Activated T-cell treated with anti-CD3 and anti-CD28 coated beads, Interleukin-2, amount 50 U/mL, for 1 hour (primary cell): ENCODE data around the gene PCDHA9.
"Not testable (repeated sequence)": the region's sequence is repeated elsewhere in the genome, so short reads cannot be mapped to it uniquely, and the experiment has no call there.

Source experiments
- DNase-seq: peaks from one replicate; pipeline ENCODE4 v3.0.0-alpha.2; 2020

PCDHA9 gene

GRCh38 chr5:140835622-140836510 is 12.3 kb upstream of the PCDHA9 start:
- DNase-seq, result no peak

GRCh38 chr5:140840978-140841962 is 6.9 kb upstream of the PCDHA9 start, which contains the start of gene PCDHA8:
PCDHA8 (plus strand) TSS chr5:140841187; CDS start chr5:140841322, 135 bp downstream.
- no peak for DNase-seq

GRCh38 chr5:140842798-140843733 is 5.1 kb upstream of the PCDHA9 start:
- no peak for DNase-seq

DNA sequence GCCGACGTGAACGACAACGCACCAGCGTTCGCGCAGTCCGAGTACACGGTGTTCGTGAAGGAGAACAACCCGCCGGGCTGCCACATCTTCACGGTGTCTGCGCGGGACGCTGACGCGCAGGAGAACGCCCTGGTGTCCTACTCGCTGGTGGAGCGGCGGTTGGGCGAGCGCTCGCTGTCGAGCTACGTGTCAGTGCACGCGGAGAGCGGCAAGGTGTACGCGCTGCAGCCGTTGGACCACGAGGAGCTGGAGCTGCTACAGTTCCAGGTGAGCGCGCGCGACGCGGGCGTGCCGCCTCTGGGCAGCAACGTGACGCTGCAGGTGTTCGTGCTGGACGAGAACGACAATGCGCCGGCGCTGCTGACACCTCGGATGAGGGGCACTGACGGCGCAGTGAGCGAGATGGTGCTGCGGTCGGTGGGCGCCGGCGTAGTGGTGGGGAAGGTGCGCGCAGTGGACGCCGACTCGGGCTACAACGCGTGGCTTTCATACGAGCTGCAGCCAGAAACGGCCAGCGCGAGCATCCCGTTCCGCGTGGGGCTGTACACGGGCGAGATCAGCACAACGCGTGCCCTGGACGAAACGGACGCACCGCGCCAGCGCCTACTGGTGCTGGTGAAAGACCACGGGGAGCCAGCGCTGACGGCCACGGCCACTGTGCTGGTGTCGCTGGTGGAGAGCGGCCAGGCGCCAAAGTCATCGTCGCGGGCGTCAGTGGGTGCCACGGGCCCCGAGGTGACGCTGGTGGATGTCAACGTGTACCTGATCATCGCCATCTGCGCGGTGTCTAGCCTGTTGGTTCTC is 1.9 kb downstream of the PCDHA9 start:
- DNase-seq, result not testable (repeated sequence)

DNA sequence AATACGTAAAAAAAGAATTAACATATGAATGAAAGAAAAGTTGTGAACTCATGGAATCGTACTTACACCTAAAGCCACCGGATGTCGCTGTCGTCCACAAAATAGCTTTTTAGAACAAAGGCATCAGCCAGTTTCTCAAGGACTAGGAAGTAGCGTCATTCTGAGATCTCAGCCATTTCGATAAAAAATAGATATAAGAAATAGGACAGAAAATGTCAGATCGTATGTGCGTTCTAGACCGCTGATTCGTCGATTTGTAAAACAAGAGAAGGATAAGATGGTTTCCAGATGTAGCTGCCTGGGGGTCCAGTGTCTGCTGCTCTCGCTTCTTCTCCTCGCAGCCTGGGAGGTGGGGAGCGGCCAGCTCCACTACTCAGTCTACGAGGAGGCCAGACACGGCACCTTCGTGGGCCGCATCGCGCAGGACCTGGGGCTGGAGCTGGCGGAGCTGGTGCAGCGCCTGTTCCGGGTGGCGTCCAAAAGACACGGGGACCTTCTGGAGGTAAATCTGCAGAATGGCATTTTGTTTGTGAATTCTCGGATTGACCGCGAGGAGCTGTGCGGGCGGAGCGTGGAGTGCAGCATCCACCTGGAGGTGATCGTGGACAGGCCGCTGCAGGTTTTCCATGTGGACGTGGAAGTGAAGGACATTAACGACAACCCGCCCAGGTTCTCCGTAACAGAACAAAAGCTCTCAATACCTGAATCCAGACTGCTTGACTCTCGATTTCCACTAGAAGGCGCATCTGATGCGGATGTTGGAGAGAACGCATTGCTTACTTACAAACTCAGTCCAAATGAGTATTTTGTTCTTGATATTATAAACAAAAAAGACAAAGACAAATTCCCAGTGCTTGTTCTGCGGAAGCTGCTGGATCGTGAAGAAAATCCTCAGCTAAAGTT is 7.8 kb downstream of the PCDHA9 start, which contains the start of gene PCDHA10:
Gene PCDHA10, plus strand, starts transcription at position 126 of the 903 bp plus-strand sequence. Its CDS starts 152 bp downstream, at position 278.
- DNase-seq, result no peak

DNA sequence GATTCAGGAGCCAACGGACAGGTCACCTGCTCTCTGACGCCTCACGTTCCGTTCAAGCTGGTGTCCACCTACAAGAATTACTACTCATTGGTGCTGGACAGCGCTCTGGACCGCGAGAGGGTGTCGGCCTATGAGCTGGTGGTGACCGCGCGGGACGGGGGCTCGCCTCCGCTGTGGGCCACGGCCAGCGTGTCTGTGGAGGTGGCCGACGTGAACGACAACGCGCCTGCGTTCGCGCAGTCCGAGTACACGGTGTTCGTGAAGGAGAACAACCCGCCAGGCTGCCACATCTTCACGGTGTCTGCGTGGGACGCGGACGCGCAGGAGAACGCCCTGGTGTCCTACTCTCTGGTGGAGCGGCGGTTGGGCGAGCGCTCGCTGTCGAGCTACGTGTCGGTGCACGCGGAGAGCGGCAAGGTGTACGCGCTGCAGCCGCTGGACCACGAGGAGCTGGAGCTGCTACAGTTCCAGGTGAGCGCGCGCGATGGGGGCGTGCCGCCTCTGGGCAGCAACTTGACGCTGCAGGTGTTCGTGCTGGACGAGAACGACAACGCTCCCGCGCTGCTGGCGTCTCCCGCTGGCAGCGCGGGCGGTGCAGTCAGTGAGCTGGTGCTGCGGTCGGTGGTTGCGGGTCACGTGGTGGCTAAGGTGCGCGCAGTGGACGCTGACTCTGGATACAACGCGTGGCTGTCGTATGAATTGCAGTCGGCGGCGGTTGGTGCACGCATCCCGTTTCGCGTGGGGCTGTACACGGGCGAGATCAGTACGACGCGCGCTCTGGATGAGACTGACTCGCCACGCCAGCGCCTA is 9.2 kb downstream of the PCDHA9 start:
- DNase-seq, result no peak

DNA sequence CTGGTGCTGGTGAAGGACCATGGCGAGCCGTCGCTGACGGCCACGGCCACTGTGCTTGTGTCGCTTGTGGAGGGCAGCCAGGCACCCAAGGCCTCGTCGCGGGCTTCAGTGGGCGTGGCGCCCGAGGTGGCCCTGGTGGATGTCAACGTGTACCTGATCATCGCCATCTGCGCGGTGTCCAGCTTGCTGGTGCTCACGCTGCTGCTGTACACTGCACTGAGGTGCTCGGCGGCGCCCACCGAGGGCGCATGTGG is 9.7 kb downstream of the PCDHA9 start:
- no peak for DNase-seq

DNA sequence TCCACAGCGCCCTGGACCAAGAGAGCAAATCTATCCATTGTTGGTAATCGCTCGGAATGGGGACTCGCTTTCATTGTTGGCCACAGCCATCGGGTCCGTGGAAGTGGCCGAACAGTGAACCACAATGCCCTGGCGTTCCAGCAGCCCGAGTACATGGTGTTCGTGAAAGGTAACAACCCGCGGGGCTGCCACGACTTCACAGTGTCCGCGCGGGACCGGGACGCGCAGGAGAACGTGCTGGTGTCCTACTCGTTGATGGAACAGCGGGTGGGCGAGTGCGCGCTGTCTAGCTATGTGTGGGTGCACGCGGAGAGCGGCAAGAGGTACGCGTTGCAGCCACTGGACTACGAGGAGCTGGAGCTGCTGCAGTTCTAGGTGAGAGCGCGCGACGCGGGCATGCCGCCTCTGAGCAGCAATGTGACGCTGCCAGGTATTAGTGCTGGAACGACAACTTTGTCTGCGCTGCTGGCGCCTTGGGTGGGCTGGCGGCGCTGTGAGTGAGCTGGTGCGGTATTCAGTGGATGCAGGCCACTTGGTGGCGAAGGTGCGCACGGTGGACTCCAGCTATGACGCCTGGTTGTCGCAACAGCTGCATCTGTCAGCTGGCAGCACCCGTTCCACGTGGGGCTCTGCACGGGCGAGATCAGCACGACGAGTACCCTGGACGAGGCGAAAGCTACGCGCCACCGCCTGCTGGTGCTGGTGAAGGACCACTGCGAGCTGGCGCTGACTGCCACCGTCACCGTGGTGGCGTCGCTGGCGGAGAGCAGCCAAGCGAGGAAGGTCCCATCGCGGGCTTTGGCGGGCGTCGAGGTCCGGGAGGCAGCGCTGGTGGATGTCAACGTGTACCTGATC is 14.5 kb downstream of the PCDHA9 start:
- no peak for DNase-seq

DNA sequence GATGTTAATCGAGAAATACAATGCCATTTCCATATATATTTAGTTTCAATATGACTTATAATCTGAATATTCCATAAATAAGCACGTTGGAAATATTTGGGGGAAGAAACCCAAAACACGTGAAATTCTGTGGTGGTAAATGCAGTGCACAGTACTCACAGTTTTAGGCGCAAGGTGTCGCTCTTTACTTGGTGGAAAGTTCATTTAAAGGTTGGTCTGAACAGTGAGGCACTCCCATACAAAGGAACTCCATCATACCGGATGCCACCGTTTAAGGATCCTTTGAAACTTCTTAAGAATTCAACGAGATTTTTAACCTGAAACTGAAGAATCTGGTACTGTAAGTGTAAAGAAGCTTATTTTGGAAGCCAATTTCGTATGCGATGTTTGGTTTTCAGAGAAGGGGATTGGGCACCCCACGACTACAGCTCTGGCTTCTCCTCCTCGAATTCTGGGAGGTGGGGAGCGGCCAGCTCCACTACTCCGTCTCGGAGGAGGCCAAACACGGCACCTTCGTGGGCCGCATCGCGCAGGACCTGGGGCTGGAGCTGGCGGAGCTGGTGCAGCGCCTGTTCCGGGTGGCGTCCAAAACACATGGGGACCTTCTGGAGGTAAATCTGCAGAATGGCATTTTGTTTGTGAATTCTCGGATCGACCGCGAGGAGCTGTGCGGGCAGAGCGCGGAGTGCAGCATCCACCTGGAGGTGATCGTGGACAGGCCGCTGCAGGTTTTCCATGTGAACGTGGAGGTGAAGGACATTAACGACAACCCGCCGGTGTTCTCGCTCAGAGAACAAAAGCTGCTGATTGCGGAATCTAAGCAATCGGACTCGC is 20.8 kb downstream of the PCDHA9 start, which contains the start of gene PCDHA11:
Gene PCDHA11, plus strand, starts transcription at position 237 of the 834 bp plus-strand sequence. Its CDS starts 147 bp downstream, at position 384.
- no peak for DNase-seq

- DNase-seq, result no peak
These were observed 21.3 kb downstream of the PCDHA9 start for GRCh38 chr5:140869555-140869886.

DNA sequence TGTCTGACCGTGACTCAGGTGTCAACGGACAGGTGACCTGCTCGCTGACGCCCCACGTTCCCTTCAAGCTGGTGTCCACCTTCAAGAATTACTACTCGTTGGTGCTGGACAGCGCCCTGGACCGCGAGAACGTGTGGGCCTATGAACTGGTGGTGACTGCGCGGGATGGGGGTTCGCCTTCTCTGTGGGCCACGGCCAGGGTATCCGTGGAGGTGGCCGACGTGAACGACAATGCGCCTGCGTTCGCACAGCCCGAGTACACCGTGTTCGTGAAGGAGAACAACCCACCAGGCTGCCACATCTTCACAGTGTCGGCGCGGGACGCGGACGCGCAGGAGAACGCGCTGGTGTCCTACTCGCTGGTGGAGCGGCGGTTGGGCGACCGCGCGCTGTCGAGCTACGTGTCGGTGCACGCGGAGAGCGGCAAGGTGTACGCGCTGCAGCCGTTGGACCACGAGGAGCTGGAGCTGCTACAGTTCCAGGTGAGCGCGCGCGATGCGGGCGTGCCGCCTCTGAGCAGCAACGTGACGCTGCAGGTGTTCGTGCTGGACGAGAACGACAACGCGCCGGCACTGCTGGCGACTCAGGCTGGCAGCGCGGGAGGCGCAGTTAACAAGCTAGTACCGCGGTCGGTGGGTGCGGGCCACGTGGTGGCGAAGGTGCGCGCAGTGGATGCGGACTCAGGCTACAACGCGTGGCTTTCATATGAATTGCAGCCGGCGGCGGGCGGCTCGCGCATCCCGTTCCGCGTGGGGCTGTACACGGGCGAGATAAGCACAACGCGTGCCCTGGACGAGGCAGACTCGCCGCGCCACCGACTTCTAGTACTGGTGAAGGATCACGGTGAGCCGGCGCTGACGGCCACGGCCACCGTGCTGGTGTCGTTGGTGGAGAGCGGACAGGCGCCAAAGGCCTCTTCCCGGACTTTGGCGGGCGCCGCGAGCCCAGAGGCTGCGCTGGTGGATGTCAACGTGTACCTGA is 22.3 kb downstream of the PCDHA9 start:
- DNase-seq, result no peak

DNA sequence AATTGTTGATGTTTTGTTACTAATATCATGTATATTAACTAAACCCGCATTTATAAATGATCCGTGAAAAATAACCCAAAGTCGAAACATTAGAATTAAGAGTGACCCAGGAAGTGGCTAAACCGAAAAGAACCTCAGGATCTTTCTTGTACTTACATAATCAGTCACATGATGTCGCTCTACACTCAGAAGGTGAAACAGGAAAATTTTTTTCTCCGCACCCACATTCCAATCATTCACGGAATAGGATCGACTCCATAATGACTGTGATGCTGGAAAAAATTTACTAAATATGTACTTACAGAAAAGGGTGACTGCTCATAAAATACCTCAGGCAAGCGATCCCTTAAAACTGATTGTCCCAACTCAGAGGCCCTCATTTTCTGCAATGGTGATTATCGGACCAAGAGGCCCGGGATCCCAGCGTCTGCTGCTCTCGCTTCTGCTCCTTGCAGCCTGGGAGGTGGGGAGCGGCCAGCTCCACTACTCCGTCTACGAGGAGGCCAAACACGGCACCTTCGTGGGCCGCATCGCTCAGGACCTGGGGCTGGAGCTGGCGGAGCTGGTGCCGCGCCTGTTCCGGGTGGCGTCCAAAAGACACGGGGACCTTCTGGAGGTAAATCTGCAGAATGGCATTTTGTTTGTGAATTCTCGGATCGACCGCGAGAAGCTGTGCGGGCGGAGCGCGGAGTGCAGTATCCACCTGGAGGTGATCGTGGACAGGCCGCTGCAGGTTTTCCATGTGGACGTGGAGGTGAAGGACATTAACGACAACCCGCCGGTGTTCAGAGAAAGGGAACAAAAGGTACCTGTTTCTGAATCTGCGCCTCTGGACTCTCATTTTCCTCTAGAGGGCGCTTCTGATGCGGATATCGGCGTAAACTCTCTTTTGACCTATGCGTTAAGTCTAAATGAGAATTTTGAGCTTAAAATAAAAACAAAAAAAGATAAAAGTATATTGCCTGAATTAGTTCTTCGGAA is 27.2 kb downstream of the PCDHA9 start, which contains the start of gene PCDHA12:
Gene PCDHA12, plus strand, starts transcription at position 224 of the 981 bp plus-strand sequence. Its CDS starts 165 bp downstream, at position 389.
- DNase-seq, result no peak

DNA sequence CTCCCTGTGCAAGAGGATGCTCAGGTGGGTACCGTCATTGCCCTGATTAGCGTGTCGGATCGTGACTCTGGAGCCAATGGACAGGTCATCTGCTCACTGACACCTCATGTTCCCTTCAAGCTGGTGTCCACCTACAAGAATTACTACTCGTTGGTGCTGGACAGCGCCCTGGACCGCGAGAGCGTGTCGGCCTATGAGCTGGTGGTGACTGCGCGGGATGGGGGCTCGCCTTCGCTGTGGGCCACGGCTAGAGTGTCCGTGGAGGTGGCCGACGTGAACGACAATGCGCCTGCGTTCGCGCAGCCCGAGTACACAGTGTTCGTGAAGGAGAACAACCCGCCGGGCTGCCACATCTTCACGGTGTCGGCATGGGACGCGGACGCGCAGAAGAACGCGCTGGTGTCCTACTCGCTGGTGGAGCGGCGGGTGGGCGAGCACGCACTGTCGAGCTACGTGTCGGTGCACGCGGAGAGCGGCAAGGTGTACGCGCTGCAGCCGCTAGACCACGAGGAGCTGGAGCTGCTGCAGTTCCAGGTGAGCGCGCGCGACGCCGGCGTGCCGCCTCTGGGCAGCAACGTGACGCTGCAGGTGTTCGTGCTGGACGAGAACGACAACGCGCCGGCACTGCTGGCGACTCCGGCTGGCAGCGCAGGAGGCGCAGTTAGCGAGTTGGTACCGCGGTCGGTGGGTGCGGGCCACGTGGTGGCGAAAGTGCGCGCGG is 28.5 kb downstream of the PCDHA9 start:
- not testable (repeated sequence) for DNase-seq

DNA sequence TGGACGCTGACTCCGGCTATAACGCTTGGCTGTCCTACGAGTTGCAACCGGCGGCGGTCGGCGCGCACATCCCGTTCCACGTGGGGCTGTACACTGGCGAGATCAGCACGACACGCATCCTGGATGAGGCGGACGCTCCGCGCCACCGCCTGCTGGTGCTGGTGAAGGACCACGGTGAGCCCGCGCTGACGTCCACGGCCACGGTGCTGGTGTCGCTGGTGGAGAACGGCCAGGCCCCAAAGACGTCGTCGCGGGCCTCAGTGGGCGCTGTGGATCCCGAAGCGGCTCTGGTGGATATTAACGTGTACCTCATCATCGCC is 29.0 kb downstream of the PCDHA9 start:
- no peak for DNase-seq
